ENCODE measurements around the gene PARVG.

The PARVG gene

GRCh38 chr22:44199866-44200265 is 19.1 kb downstream of the PARVG start:
- DNase-seq: no peak

GRCh38 chr22:44200451-44200850 is 19.7 kb downstream of the PARVG start:
- no peak for DNase-seq

- peak; percentile 49 for DNase-seq
Observed at GRCh38 chr22:44200855-44201550, 20.3 kb downstream of the PARVG start.

- no peak for DNase-seq
Observed at GRCh38 chr22:44201665-44202064, 20.9 kb downstream of the PARVG start.

GRCh38 chr22:44202261-44202789 is 21.6 kb downstream of the PARVG start:
- DNase-seq: no peak

GRCh38 chr22:44203203-44203602 is 22.5 kb downstream of the PARVG start:
- no peak for DNase-seq

GRCh38 chr22:44204739-44205515 is 24.2 kb downstream of the PARVG start:
- DNase-seq: no peak

GRCh38 chr22:44205516-44206329 is 25.0 kb downstream of the PARVG start:
- DNase-seq: no peak

- DNase-seq: no peak
Observed at GRCh38 chr22:44206330-44206645, 25.6 kb downstream of the PARVG start.

GRCh38 chr22:44206696-44207095 is 26.0 kb downstream of the PARVG start:
- DNase-seq: no peak

- DNase-seq: no peak
Observed at GRCh38 chr22:44207173-44207980, 26.7 kb downstream of the PARVG start.

GRCh38 chr22:44207981-44208317 is 27.2 kb downstream of the PARVG start:
- DNase-seq: no peak

GRCh38 chr22:44209343-44209742 is 28.6 kb downstream of the PARVG start:
- DNase-seq: no peak

- DNase-seq: no peak
Observed at GRCh38 chr22:44210722-44211121, 30.0 kb downstream of the PARVG start.

- no peak for DNase-seq
Observed at GRCh38 chr22:44211256-44211945, 30.7 kb downstream of the PARVG start.

GRCh38 chr22:44211946-44212930 is 31.5 kb downstream of the PARVG start:
- no peak for DNase-seq

- DNase-seq: no peak
Observed at GRCh38 chr22:44212936-44213335, 32.2 kb downstream of the PARVG start.

- DNase-seq: no peak
Observed at GRCh38 chr22:44213489-44214043, 32.8 kb downstream of the PARVG start.

GRCh38 chr22:44214187-44214586 is 33.5 kb downstream of the PARVG start:
- DNase-seq: no peak

- no peak for DNase-seq
Observed at GRCh38 chr22:44214764-44215163, 34.0 kb downstream of the PARVG start.

- no peak for DNase-seq
Observed at GRCh38 chr22:44215287-44215686, 34.6 kb downstream of the PARVG start.
